GM13977 (cell line): ENCODE measurements around the gene CTDSP2.
A peak's percentile ranks its signal among the peaks of the same experiment; 100 is the strongest.

Experiments used
- DNase-seq: peaks from one replicate; pipeline ENCODE4 v3.0.0; 2012; ENCODE audit warnings: low spot score
- in situ Hi-C: fragments of 300-500 bp; cut with MboI; formaldehyde crosslinking; loops from one replicate; pipeline ENCODE4 v1.12.0; 2022; ENCODE audit warnings: low sequenced_read_pairs, low pct_unique_long_range_greater_than_20kb, mixed read lengths, inconsistent platforms; ENCODE audit not compliant: unreplicated experiment
- TF ChIP-seq, protein P1 (sequence below): IDR thresholded peaks from 2 replicates; pipeline ENCODE4 v1.5.1; 2012; ENCODE audit warnings: mild to moderate bottlenecking, control low read depth; ENCODE audit not compliant: insufficient read depth; ENCODE audit errors: extremely low read depth, missing control alignments

Gene CTDSP2

GRCh38 chr12:57846577-57847319, at the start of gene CTDSP2:
TSS of gene CTDSP2 (minus strand) at chr12:57846729. CDS start at chr12:57846435, 294 bp downstream.
- TF ChIP-seq, protein P1, sequence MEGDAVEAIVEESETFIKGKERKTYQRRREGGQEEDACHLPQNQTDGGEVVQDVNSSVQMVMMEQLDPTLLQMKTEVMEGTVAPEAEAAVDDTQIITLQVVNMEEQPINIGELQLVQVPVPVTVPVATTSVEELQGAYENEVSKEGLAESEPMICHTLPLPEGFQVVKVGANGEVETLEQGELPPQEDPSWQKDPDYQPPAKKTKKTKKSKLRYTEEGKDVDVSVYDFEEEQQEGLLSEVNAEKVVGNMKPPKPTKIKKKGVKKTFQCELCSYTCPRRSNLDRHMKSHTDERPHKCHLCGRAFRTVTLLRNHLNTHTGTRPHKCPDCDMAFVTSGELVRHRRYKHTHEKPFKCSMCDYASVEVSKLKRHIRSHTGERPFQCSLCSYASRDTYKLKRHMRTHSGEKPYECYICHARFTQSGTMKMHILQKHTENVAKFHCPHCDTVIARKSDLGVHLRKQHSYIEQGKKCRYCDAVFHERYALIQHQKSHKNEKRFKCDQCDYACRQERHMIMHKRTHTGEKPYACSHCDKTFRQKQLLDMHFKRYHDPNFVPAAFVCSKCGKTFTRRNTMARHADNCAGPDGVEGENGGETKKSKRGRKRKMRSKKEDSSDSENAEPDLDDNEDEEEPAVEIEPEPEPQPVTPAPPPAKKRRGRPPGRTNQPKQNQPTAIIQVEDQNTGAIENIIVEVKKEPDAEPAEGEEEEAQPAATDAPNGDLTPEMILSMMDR, result no peak
- peak; percentile 98 for DNase-seq
- in situ Hi-C loops, result no loop called here

- in situ Hi-C loops, result no loop called here
- no peak for DNase-seq
- TF ChIP-seq, protein P1, result no peak
Observed at GRCh38 chr12:57896115-57896433, 49.5 kb upstream of the CTDSP2 start.

DNA sequence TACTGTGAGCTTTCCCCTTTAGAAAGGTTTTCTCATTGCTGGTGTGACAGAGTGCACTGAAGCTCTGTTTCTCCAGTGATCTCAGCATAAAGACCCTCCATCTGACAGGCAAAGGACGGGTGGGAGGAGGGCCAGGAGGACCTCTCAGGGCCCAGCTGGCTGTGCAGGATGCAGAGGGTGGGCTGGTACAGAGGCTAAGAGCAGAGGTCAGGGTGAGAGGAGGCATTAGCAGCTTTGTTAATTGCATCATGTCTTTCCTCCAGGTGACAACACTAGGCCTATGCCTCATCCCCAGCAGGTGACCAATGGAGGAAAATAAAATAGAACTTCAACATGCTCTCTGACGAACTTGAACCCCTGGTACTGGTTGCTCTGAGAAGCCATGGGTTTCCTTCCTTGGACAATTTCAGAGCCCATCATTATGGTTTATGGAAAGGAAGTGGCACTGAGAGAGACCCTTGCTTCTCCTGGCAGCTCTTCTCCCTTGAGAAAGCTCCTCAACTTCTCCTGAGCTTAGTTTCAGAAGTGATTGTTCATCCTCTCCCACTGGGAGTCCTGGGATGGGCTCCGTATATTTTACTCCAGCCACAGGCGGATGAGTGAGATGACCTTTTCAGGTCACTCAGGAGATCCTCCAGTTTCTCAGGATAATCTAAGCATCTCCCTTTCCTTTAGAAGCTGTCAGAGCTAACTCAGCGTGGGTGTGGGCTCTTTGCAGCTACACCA, 49.0 kb upstream of the CTDSP2 start:
- DNase-seq, result no peak
- in situ Hi-C loops, result no loop called here
- TF ChIP-seq, protein P1, result no peak

DNA sequence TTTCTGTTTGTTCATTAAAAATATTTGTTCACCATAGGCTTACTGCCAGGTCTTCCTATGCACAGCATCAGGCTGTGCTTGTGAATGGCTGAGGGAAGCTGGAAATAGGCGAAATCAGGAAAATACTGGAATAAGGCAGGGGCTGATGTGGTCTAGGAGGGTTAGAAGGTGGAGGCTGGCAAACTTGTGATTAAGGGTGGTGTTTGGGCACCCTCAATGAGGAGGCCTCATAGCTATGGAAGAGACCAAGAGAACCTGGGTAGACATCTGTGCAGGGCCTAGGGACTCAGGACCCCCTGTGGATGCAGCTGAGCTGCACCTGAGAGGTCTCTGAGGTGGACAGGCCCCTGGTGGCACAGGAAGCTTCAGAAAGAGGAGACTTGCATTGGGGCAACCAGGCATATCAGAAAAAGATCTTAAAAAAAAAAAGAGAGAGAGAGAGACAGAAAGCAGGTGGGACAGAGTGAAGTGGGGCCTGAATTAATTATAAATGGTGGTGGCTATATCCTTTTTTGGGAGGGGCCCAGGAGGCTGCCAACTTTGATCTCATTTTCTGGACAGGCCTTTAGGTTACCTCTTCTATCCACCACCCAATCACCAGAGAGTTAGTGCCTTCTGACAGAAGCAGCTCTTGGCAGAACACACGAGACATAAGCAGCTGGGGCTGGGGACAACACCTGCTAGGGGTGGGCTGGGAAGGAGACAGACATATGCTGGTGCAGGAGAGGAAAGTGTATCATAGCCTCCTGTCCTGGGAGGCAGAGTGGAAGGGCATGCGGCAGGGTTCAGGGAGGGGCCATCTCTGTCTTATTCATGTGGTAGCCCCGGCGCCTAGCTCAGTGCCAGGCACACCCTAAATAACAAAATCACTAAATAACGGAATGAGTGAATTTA, 48.1 kb upstream of the CTDSP2 start:
- TF ChIP-seq, protein P1, result no peak
- DNase-seq, result no peak

DNA sequence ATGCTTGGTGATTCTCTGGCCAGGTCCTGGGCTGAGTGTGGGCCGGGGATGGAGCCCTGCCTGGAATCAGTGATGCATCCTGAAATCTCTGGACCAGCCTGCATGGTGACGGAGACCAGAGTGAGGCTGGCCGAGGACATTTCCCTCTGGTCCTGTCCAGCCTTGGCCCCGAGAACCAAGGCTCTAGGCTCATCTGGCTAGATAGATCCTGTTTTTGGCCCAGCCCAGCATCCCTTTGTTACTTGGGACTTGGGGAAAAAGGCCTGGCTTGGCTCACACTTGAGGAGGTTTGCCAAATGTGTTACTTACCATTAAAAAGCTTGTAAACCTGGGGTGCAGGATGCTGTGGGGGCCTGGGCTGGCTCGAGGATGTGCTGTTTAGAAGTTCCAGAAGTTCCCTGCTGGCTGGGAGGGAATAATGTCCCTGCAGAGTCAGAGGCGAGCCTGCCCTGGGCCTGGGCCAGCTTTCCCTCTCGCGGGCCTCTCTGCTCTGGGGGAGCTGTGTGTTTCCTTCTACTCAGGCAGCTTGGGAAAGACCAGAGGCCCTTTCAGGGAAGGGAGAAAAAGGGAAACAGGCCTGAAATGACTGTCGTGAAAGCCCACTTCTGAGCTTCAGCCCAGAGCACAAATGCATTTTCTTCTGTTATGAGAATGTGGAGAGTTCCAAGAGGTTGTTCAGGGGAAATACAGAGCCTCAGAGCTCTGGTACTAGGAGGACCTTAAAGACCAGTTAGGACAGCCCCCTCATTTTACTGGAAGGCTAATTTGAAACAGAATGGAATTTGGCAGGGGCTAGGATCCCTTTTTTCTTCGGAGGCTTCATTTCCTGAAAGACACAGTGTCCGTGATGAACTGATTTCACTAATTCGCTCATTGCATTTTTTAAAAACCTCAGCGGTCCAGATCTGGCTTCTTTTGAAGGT, 47.2 kb upstream of the CTDSP2 start:
- TF ChIP-seq, protein P1, result no peak
- in situ Hi-C loops, result no loop called here
- no peak for DNase-seq

More for the DNA sequence above, 48.1 kb upstream of the CTDSP2 start:
- in situ Hi-C loops, result no loop called here
